Lower lobe of right lung (tissue), 2 donors: ENCODE measurements around the gene IRF1. TPM values are rescaled to one million over a fixed set of nuclear protein-coding genes. Genes with fewer than 3 reads are reported as not detected.

ENCODE experiments used
- ATAC-seq, 2 donors: fragments of 200-7000 bp; cut with Tn5 transposase; one replicate each; pipeline ENCODE4 v1.9.1; 2020 to 2022; ENCODE audit warnings: mild to moderate bottlenecking in 2 of 2, moderate library complexity in 2 of 2
- DNase-seq: peaks from one replicate; pipeline ENCODE4 v3.0.0-alpha.2; 2020
- H3K27ac ChIP-seq: fragments of 200-600 bp; one replicate; pipeline ENCODE4 v1.8.0; 2022
- H3K27me3 ChIP-seq: fragments of 200-600 bp; one replicate; pipeline ENCODE4 v1.8.0; 2022; ENCODE audit warnings: low read depth
- H3K36me3 ChIP-seq: fragments of 200-600 bp; one replicate; pipeline ENCODE4 v1.8.0; 2022; ENCODE audit warnings: mild to moderate bottlenecking
- H3K4me1 ChIP-seq: fragments of 200-600 bp; one replicate; pipeline ENCODE4 v1.8.0; 2022
- H3K4me3 ChIP-seq: fragments of 200-600 bp; one replicate; pipeline ENCODE4 v1.8.0; 2022; ENCODE audit warnings: mild to moderate bottlenecking
- H3K9me3 ChIP-seq: fragments of 200-600 bp; one replicate; pipeline ENCODE4 v1.8.0; 2022
- intact Hi-C: fragments of 100-400 bp; cut with DNase I; formaldehyde crosslinking; loops from one replicate; pipeline ENCODE4 v1.11.0; 2022
- total RNA-seq: library from RNA; stranded (reverse); fragmentation: NEBNext Ultra II Directional; extraction: Animal tissue kit (Norgen Biotek cat#: 25700); gene quantifications from one replicate; pipeline ENCODE4 v1.2.1, GENCODE V29; 2021
- TF ChIP-seq, protein P1 (sequence below): fragments of 200-600 bp; IDR thresholded peaks from one replicate; pipeline ENCODE4 v1.8.0; 2022; ENCODE audit warnings: antibody characterized with exemption, mild to moderate bottlenecking
- donor health status: DM: no; HTN: yes; CAD: no; lungs with severe emphysema.

The IRF1 gene
- total RNA-seq, 1 donor from 2014 or later: 81.2 TPM

DNA sequence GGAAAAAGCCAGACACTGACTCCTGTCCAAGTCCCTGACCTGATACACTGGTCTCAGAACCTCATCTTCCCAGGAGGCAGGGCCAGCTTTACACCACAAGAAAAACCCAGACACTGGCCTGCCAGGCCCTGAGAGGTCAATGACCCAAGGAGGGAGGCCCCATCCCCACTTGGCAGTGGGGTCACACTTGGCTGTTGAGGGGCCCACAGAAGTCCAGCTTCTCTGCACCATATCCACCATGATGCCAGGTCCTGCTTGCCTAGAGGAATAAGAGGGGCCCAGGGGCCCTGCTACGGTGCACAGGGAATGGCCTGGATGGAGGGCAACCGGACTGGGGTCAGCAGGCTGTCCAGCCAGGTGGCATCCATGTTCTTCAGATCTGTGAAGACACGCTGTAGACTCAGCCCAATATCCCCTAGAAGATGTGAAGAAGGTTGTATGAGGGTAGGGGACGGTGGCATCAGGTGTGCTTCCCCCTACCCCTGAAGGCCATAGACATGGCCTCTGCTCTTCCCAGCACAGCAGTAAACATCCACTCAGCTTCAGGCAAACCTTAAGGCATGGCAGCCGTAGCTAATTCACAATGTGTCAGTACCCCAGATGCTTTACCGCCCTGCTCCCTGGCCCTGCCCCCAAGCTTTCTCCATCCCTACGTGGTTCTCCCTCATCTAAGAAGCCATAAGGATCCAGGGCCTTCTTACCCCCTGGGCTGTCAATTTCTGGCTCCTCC is 6.7 kb downstream of the IRF1 start:
- TF ChIP-seq, protein P1, sequence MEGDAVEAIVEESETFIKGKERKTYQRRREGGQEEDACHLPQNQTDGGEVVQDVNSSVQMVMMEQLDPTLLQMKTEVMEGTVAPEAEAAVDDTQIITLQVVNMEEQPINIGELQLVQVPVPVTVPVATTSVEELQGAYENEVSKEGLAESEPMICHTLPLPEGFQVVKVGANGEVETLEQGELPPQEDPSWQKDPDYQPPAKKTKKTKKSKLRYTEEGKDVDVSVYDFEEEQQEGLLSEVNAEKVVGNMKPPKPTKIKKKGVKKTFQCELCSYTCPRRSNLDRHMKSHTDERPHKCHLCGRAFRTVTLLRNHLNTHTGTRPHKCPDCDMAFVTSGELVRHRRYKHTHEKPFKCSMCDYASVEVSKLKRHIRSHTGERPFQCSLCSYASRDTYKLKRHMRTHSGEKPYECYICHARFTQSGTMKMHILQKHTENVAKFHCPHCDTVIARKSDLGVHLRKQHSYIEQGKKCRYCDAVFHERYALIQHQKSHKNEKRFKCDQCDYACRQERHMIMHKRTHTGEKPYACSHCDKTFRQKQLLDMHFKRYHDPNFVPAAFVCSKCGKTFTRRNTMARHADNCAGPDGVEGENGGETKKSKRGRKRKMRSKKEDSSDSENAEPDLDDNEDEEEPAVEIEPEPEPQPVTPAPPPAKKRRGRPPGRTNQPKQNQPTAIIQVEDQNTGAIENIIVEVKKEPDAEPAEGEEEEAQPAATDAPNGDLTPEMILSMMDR: no peak
- H3K4me1 ChIP-seq: peaks cover 80% of the 10 kb centered on the region
- H3K36me3 ChIP-seq: peaks cover 78% of the 10 kb centered on the region
- H3K4me3 ChIP-seq: no peak overlapping the region
- H3K27me3 ChIP-seq: no peaks in the 10 kb centered on the region
- ATAC-seq (no peak), DNase-seq (no peak)
- peak overlapping the region; percentile 46 for H3K27ac ChIP-seq
- intact Hi-C loops: no loop called here
- H3K9me3 ChIP-seq: no peaks in the 10 kb centered on the region

DNA sequence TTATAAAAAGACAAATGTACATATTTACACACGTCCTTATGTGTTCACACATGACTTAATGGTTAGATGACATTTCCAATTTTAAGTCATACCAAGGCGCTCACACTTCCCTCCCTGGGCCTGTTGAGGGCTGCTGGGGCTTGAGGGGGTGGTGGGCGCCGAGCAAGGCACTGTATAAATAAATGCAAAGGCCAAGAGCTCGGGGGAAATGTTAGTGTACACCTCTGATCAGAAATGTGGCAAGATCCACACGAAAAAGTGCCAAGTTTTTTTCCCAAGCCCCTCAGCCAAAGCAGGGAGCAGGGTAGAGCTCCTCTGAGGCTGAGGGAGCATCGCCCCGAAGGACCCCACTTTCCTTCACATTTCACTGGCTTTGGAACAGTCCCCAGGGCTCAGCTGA is 7.5 kb downstream of the IRF1 start:
- intact Hi-C loops: no loop called here
- H3K9me3 ChIP-seq: no peaks in the 10 kb centered on the region
- H3K27ac ChIP-seq: no peak overlapping the region
- peaks cover 71% of the 10 kb centered on the region for H3K36me3 ChIP-seq
- no peak for DNase-seq
- TF ChIP-seq, protein P1: no peak
- no peaks in the 10 kb centered on the region for H3K27me3 ChIP-seq
- H3K4me3 ChIP-seq: no peak overlapping the region
- no peak for ATAC-seq
- peaks cover 80% of the 10 kb centered on the region for H3K4me1 ChIP-seq

DNA sequence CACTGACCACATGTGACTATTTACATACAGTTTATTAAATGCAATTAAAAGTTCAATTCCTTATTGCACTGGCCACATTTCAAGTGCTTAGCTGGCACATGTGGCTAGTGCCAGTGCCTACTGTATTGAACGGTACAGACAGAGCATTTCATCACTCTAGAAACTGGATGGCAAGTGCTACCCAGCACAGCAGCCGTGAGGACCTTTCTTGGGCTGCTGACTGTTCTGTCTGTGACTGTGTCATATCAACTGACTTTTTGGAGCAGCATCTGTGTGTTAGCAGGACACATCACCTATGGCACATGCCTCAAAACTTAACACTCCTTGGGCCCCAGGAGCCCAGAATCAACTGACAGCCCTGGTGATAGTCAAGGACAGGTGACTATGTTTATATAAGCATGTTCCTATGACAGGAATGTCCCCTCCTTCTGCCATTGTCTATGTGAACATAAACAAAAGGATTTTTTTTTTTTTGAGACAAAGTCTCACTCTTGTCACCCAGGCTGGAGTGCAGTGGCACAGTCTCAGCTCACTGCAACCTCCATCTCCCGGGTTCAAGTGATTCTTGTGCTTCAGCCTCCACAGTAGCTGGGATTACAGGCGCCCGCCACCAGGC is 8.9 kb downstream of the IRF1 start:
- TF ChIP-seq, protein P1: no peak
- peaks cover 57% of the 10 kb centered on the region for H3K36me3 ChIP-seq
- no peaks in the 10 kb centered on the region for H3K9me3 ChIP-seq
- intact Hi-C loops: no loop called here
- no peaks in the 10 kb centered on the region for H3K27me3 ChIP-seq
- H3K27ac ChIP-seq: peak overlapping the region; percentile 5
- peaks cover 80% of the 10 kb centered on the region for H3K4me1 ChIP-seq
- ATAC-seq (no peak), DNase-seq (no peak)
- H3K4me3 ChIP-seq: no peak overlapping the region

DNA sequence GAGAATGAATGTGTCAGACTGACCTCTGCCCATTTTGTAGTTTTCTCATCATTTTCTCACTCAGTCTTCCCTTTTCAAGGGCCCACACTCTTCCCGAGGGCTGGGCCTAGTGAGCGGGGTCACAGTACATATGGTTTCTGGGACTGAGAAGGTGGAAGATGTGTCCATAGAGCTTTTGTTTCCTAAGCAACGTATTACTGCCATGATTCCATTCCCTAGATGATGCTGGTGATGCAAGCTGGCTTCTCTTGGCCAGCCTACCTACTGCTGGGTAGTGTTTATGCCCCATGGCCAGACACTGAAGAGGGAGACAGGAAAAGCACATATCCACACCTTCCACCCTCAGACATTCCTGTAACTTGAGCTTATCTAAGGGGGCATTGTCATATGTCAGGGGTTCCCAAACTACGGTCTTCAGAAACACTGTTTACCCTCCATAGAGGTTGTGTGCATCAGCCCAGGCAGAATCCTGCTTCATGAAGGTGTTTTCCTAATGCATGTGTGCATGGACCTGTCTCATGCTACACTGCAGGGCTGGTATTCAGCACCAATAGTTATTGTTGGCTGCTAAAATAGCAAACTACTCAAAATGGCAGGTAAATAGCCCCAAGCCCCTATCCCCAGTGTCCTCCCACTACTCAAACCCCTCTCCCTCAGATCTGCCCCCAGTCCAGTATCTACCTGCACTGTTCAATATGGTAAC is 9.5 kb downstream of the IRF1 start:
- Histone ChIP-seq H3K27ac (peak overlapping the region; percentile 5), H3K36me3 (peaks cover 51% of the 10 kb centered on the region)

DNA sequence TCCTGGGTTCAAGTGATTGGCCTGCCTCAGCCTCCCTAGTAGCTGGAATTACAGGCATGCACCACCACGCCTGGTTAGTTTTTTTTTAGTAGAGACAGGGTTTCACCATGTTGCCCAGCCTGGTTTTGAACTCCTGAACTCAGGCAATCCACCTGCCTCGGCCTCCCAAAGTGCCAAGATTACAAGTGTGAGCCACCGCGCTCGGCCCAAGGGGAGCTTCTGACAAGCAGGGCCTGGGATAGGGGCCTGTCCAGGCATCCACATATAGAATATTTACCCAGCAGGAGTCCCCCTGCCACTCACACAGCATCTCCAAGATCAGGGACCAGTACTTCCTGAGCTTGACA is 10.1 kb downstream of the IRF1 start:
- no peak overlapping the region for H3K4me3 ChIP-seq
- intact Hi-C loops: no loop called here
- no peak overlapping the region for H3K27ac ChIP-seq
- ATAC-seq (no peak), DNase-seq (no peak)
- H3K9me3 ChIP-seq: no peaks in the 10 kb centered on the region
- TF ChIP-seq, protein P1: no peak
- peaks cover 49% of the 10 kb centered on the region for H3K36me3 ChIP-seq
- no peaks in the 10 kb centered on the region for H3K27me3 ChIP-seq
- H3K4me1 ChIP-seq: peaks cover 74% of the 10 kb centered on the region

More for the DNA sequence above, 9.5 kb downstream of the IRF1 start:
- H3K4me3 ChIP-seq: no peak overlapping the region
- TF ChIP-seq, protein P1: no peak
- intact Hi-C loops: no loop called here
- ATAC-seq (no peak), DNase-seq (no peak)
- no peaks in the 10 kb centered on the region for H3K9me3 ChIP-seq
- H3K27me3 ChIP-seq: no peaks in the 10 kb centered on the region
- peaks cover 74% of the 10 kb centered on the region for H3K4me1 ChIP-seq
